ENCODE results near the gene MTRFR.
A peak's percentile ranks its signal among the peaks of the same experiment; 100 is the strongest.

Gene MTRFR

GRCh38 chr12:123271001-123271668, 37.9 kb downstream of the MTRFR start:
- DNase-seq, result peak; percentile 87

DNA sequence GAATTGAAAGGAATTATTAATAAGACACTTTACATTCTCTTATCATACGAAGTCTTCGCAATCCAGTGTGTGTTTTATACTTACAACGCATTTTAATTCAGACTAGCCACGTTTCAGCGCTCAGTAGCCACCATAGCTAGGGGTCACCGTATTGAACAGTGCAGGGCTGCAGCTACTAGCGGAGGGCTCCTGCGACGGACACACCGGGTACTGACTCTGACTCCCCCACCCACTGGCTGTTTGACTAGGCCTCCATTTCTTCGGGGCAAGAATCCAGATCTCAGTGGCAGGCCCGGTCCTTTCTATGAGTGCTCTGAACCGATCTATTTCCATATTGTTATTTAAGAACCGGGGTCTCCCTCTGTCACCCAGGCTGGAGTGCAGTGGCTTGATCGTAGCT, 39.9 kb downstream of the MTRFR start:
- no peak for DNase-seq

GRCh38 chr12:123278101-123278627, 44.9 kb downstream of the MTRFR start:
- DNase-seq, result no peak

- DNase-seq, result no peak
Measured at GRCh38 chr12:123280971-123281370, 47.7 kb downstream of the MTRFR start.

- no peak for DNase-seq
Measured at GRCh38 chr12:123282111-123282510, 48.9 kb downstream of the MTRFR start.

GRCh38 chr12:123283461-123283860, 50.2 kb downstream of the MTRFR start:
- no peak for DNase-seq

DNA sequence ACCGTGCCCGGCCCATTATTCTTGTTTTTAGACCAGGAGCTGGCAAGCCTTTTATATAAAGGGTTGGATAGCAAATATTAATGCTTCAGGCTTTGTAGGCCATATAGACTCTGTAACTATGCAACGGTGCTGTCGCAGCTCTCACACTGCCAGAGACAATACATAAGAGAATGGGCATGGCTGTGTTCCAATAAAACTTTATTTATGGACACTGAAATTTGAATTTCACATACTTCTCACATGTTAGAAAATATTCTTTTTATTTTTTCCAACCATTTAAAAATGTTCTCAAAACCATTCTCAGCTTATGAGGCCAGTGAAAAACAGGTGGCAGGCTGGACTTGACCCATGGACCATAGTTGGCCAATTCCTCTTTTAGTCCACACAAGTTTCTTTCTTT, 51.4 kb downstream of the MTRFR start:
- no peak for DNase-seq

DNA sequence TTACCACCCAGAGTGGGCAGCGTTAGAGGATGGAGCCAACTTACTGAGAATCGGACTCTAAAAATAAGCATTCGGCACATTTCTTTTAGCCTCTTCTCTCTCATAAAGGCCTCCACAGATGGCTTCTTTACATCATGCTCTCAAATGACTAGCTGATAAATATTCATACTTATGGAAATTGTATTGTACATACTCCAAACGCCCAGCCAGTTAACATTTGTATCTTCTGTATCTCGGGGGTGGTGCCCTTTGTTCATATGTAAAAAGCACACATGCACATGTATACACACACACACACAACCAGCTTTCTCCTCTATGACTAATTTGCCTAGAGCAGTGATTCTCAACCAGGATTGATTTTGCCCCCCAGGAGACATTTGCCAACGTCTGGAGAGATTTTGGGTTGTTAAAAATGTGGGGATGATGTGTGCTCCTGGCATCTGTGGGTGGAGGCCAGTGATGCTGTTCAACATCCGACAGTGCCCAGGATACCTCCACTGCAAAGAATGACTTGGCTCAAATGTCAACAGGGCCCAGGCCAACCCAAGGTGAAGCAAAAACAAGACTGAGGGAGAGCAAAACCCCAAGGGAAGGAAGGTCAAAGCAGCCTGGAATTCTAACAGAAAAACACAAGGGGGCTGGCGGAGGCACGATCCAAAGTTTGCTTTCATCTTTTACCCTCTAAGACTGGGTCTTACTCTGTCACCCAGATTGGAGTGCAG, 53.6 kb downstream of the MTRFR start:
- no peak for DNase-seq

- DNase-seq, result no peak
Measured at GRCh38 chr12:123288751-123289346, 55.6 kb downstream of the MTRFR start.

DNA sequence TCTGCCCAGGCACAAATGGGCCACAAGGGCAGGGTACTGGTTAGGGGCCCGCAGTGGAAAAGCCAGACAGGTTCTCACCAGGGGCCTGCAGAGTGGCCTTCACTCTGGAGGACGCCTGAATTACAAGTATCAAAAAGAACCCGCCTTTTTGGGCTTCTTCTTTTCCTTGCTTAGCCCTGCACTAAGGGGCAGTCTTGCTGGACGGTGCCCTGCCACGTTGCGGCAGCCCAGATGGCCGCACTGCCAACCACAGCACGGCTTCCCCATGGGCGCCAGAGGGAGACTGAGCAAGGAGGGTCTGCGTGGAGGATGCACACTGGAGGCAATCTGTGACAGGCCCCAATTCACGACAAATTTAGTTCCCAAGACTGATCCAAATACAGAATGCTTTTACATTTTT, 56.7 kb downstream of the MTRFR start:
- DNase-seq, result no peak

DNA sequence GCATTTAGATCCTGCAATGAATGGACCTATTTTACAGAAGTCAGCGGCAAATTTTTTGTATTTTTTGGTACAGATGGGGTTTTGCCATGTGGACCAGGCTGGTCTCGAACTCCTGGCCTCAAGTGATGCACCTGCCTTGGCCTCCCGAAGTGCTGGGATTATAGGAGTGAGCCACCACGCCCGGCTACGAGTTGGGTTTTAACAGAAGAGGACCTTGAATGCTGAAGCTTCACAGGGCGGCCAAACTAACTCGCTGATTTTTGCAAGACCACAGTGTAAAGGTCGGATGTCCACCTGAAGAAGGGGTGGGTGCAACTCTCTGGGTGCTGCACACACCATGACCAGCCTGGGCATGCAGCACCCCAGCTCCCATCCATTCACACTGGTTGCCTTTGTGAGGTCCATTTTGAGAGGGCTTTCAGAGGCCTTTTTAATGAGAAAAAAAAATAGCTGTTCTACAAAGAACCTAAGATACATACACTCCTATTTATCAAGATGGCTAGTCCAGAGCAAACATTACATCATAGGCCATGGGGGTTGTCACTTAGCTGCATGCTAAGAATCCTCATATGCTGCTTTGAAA, 60.0 kb downstream of the MTRFR start:
- DNase-seq, result no peak

- DNase-seq, result no peak
Measured at GRCh38 chr12:123305136-123305535, 71.9 kb downstream of the MTRFR start.

- no peak for DNase-seq
Measured at GRCh38 chr12:123306200-123306599, 73.0 kb downstream of the MTRFR start.
